Activated gamma-delta T cell treated with Interleukin-2 at 50 U/mL for 16 hours (primary cell): ENCODE results near the gene OR52E8.

Experiments used
- DNase-seq: peaks from one replicate; pipeline ENCODE4 v3.0.0-alpha.2; 2020

The OR52E8 gene

DNA sequence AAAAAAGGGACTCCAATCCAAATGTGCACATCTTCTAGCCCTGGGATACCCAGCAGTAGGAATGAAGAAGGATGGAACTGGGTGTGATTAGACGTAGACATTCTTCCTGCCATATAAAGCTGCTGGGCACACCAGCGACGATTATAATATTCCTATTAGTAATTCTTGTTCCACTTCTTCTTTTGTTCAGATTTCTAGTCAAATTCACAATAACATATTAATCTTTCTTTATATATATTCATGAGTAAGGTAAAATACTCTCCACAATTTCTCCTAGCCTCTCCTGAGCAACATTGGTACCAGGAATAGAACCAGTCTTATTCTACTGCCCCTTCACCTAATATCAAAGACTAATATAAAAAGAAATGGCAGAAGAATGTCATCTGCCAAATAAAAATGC lies at the start of gene OR52E8:
Gene OR52E8 (minus strand): TSS at position 101 of the 400 bp plus-strand sequence. CDS start 0 bp downstream, at position 101.
- DNase-seq = no peak

DNA sequence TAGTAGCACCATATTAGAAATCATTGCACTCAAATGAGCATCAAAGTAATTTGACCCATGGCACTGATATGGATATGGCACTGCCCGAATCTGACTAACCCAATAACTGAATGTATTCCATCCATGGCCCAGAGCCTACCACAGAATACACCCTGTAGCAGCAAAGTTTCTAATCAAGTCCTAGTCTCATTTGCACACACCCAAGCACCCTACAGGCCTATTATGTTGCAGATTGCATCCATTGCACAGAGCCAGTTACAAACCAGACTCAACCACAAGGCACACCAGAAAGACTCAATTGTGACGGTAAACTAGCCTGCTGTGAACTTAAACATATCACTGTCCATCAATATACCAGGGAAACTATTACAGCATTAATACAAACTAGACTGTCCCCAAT lies 42.0 kb upstream of the OR52E8 start:
- DNase-seq = no peak

- no peak for DNase-seq
These were observed 35.4 kb upstream of the OR52E8 start, which contains the start of gene OR52E5 for GRCh38 chr11:5892908-5893307. Gene OR52E5 (plus strand): TSS chr11:5893208. CDS start chr11:5900777, 7,569 bp downstream.

DNA sequence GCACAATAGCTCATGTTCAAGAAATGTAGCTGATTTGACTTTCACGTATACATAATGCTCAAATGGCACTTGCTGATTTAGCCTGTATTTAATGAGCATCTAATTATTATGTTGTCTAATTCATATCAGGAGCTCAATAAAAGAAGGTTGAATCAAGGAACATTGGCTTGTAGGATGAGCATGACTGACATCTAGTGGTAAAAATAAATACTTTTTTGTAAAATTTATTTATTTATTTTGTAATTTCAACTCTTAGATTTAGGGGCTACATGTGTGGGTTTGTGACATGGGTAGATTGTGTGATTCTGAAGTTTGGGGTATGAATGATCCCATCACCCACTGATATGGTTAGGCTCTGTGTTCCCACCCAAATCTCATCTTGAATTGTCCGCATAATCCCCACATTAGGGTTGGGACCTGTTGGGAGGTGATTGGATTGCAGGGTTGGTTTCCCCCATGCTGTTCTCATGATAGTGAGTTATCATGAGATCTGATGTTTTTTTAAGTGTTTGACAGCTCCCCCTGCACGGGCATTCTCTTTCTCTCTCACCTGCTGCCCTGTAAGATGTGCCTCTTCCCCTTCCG lies 33.8 kb upstream of the OR52E8 start:
- DNase-seq = no peak

- DNase-seq = no peak
These were observed 30.2 kb upstream of the OR52E8 start for GRCh38 chr11:5887661-5888060.

DNA sequence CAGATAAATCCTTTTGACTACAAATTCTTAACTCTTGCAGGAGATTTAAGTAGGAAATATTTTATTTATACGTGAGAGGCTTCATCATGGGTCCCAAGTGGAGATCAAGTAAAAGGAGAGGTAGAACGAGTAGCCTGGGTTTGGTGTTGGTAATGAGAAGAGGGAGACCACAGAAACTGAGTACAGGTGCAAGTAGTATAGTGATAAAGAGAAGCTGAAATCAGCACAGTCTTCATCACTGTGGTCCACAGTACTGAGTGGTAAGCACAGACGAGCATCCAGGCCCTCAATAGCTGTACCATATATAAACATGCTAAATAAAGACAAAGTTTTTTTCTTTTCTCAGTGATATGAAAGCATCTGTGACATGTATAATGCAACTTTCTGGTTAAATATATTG lies 29.7 kb upstream of the OR52E8 start:
- DNase-seq = no peak

DNA sequence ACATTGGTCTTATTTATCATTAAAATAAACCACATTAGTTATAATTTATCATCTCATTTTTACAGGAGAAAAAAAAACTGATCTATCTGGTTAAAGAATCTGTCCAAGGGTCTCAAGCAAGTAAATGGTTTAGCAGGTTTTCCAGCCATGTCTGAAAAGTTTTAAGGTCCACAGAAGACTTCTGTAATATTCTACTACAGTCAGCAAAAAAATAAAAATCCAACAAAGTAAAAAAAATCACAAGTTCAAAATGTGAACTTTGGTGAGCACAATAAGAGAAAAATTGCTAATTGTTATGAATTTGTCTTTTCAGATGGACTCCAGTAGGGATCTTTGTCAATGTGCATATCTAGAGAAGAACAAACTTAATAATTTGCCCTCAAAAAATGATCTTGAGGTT lies 24.3 kb upstream of the OR52E8 start:
- DNase-seq = no peak

DNA sequence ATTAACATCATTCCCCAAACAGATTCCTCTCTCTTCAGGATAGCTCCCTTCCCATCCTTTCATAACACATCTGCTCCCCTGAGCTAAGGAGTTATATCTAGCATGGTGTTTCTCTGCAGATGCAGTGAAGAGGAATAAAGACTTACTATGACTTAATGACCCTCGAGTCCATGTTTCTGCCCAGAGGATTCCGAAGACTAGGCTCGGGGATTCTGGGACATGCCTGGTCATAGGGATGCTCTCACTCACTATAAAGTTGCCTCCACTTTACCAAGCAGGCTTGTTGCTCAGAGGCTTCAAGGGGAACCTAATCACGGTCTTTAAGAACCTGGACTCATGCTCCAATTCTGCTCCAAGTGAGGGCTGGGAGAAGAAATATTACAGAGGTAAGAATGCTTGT lies 22.8 kb upstream of the OR52E8 start, which contains the start of gene OR52E4:
Gene OR52E4 (plus strand): TSS at position 301 of the 400 bp plus-strand sequence. CDS start 3,664 bp downstream, outside the sequence.
- no peak for DNase-seq

GRCh38 chr11:5878564-5878963 lies 21.1 kb upstream of the OR52E8 start:
- no peak for DNase-seq

- DNase-seq = no peak
These were observed 8.3 kb upstream of the OR52E8 start for GRCh38 chr11:5865826-5866225.

GRCh38 chr11:5851002-5851401 lies 6.5 kb downstream of the OR52E8 start:
- DNase-seq = no peak

- DNase-seq = no peak
These were observed 9.8 kb downstream of the OR52E8 start for GRCh38 chr11:5847711-5848110.

- DNase-seq = no peak
These were observed 10.8 kb downstream of the OR52E8 start for GRCh38 chr11:5846701-5847100.

GRCh38 chr11:5841797-5842196 lies 15.7 kb downstream of the OR52E8 start, which contains the start of gene OR52E6:
Gene OR52E6 (minus strand): TSS chr11:5841897. CDS start chr11:5841897, 0 bp downstream.
- DNase-seq = no peak

DNA sequence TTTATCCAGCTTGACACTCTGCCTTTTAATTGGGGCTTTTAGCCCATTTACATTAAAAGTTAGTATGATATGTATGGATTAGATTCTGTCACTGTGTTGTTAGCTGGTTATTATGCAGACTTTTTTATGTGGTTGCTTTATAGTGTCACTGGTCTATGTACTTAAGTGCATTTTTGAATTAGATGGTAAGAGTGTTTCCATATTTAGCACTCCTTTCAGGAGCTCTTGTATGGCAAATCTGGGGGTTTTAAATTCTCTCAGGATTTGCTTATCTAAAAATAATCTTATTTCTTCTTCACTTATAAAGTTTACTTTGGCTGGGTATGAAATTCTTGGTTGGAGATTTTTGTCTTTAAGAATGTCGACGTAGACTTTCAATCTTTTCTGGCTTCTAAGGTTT lies 19.8 kb downstream of the OR52E8 start:
- DNase-seq = no peak

DNA sequence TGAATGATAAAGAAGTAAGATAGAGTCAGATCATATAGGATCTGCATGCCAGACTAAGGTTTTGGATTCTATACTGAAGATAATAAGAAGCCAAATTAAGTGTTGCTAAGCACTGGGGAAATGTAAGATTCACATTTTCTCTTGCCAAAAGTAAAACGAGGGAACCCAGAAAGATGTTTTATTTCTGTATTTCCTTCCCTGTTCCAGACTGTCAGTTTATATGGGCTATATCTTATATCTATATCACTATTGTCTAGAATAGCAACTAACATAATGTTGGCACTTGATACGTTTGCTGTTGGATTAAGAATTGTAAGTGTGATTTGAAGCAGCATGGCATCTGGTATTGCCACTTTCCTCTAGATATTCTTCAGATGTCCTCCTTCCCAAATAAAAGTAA lies 24.0 kb downstream of the OR52E8 start:
- DNase-seq = no peak

GRCh38 chr11:5831196-5831829 lies 26.2 kb downstream of the OR52E8 start:
- DNase-seq = no peak

- DNase-seq = no peak
These were observed 39.1 kb downstream of the OR52E8 start for GRCh38 chr11:5818245-5818886.

DNA sequence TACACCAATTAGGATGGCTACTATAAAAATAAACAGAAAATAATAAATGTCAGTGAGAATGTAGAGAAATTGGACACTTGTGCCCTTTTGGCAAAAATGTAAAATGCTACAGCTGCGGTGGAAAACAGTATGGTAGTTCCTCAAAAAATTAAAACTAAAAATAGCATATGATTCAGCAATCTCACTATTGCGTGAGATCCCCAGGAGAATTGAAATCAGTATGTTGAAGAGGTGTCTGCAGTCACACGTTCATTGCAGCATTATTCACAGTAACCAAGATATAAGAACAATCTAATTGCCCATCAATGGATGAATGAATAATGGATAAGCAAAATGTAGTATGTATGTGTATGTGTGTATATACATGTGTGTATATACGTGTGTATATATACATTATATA lies 42.0 kb downstream of the OR52E8 start:
- no peak for DNase-seq

- DNase-seq = no peak
These were observed 47.3 kb downstream of the OR52E8 start for GRCh38 chr11:5809905-5810795.

- no peak for DNase-seq
These were observed 48.4 kb downstream of the OR52E8 start for GRCh38 chr11:5809122-5809519.

GRCh38 chr11:5808500-5809121 lies 48.9 kb downstream of the OR52E8 start, which contains the start of gene OR52N2:
Gene OR52N2 (plus strand): TSS chr11:5808924. CDS start chr11:5820336, 11,412 bp downstream.
- DNase-seq = peak; percentile 66
